ENCODE measurements around the gene ERC1. TPM values are rescaled to one million over a fixed set of nuclear protein-coding genes. Genes with fewer than 3 reads are reported as not detected.

The ERC1 gene
- total RNA-seq, 1 experiment from 2014 or later, result 40.4 TPM

GRCh38 chr12:1419849-1420371, 428.9 kb downstream of the ERC1 start:
- in situ Hi-C loops (cut with HindIII; ENCODE audit: low pct_unique_long_range_greater_than_20kb, low sequenced_read_pairs), result no loop called here
- BruUV-seq (replicated peaks), result no TSS peak
- POLR2A ChIA-PET, result interaction anchor here (0.7 to 1.1 kb wide), 2 partner anchors 156 to 214 kb away, joined by 3 to 4 read pairs; no protein-coding TSS in a partner anchor
- Histone ChIP-seq H3K27ac (ENCODE audit: low read length) (no peak overlapping the region), H3K4me1 (ENCODE audit: control insufficient read depth, insufficient read depth, low read length) (no peaks in the 10 kb centered on the region), H3K36me3 (ENCODE audit: control insufficient read depth, insufficient read depth, low read length) (no peaks in the 10 kb centered on the region), H3K4me3 (ENCODE audit: low read depth in 2 of 2, low read length in 2 of 2) (no peak overlapping the region), H3K9me3 (ENCODE audit: control insufficient read depth, insufficient read depth, low read depth, low read length) (peaks cover 8% of the 10 kb centered on the region; the same call in 1 of the 2 replicates), H3K27me3 (ENCODE audit: control insufficient read depth, insufficient read depth, low read length) (no peaks in the 10 kb centered on the region)
- intact Hi-C loops (cut with micrococcal nuclease; ENCODE audit: unreplicated experiment), result no loop called here
- CTCF ChIA-PET, result no interaction called here
- DNase-seq (ENCODE audit: low read depth, low spot score) (no peak), ATAC-seq (no peak)
- TF ChIP-seq CTCF (IDR thresholded peaks at IDR 0.05) (no peak), SIN3A (IDR thresholded peaks at IDR 0.05; ENCODE audit: borderline replicate concordance, insufficient read depth, low read depth, low read length) (no peak), TCF7L2 (IDR thresholded peaks at IDR 0.05; ENCODE audit: low read depth, low read length) (no peak), REST (IDR thresholded peaks at IDR 0.05; ENCODE audit: insufficient read depth in 1 of 2, low read depth in 2 of 2, low read length in 1 of 2) (no peak), POLR2AphosphoS5 (IDR thresholded peaks at IDR 0.05; ENCODE audit: low read depth, low read length) (no peak)

- TF ChIP-seq SIN3A (IDR thresholded peaks at IDR 0.05; ENCODE audit: borderline replicate concordance, insufficient read depth, low read depth, low read length) (no peak), TCF7L2 (IDR thresholded peaks at IDR 0.05; ENCODE audit: low read depth, low read length) (no peak), CTCF (IDR thresholded peaks at IDR 0.05) (no peak), REST (IDR thresholded peaks at IDR 0.05; ENCODE audit: insufficient read depth in 1 of 2, low read depth in 2 of 2, low read length in 1 of 2) (no peak), POLR2AphosphoS5 (IDR thresholded peaks at IDR 0.05; ENCODE audit: low read depth, low read length) (no peak)
- BruUV-seq (replicated peaks), result no TSS peak
- intact Hi-C loops (cut with micrococcal nuclease; ENCODE audit: unreplicated experiment), result no loop called here
- in situ Hi-C loops (cut with HindIII; ENCODE audit: low pct_unique_long_range_greater_than_20kb, low sequenced_read_pairs), result no loop called here
- Histone ChIP-seq H3K36me3 (ENCODE audit: control insufficient read depth, insufficient read depth, low read length) (no peaks in the 10 kb centered on the region), H3K27me3 (ENCODE audit: control insufficient read depth, insufficient read depth, low read length) (no peaks in the 10 kb centered on the region), H3K4me3 (ENCODE audit: low read depth in 2 of 2, low read length in 2 of 2) (no peak overlapping the region), H3K9me3 (ENCODE audit: control insufficient read depth, insufficient read depth, low read depth, low read length) (peaks cover 8% of the 10 kb centered on the region; the same call in 1 of the 2 replicates), H3K27ac (ENCODE audit: low read length) (no peak overlapping the region), H3K4me1 (ENCODE audit: control insufficient read depth, insufficient read depth, low read length) (no peaks in the 10 kb centered on the region)
- POLR2A ChIA-PET, result no interaction called here
- CTCF ChIA-PET, result no interaction called here
- ATAC-seq (no peak), DNase-seq (ENCODE audit: low read depth, low spot score) (no peak)
Measured at GRCh38 chr12:1421091-1421846, 430.2 kb downstream of the ERC1 start.
